Mesendoderm (in vitro differentiated cells): ENCODE measurements around the gene OR2A5.
"Not testable (repeated sequence)": the region's sequence is repeated elsewhere in the genome, so short reads cannot be mapped to it uniquely, and the experiment has no call there.

Experiments
- DNase-seq: peaks from one replicate; pipeline ENCODE4 v3.0.0; 2013
- H2AK5ac ChIP-seq: 2 replicates; pipeline ENCODE4 v1.6.1; 2013; ENCODE audit warnings: low read length, inconsistent platforms
- H2BK120ac ChIP-seq: 2 replicates; pipeline ENCODE4 v1.6.1; 2013; ENCODE audit warnings: low read depth, mild to moderate bottlenecking, low read length, moderate library complexity, mixed read lengths
- H2BK15ac ChIP-seq: replicated peaks from 2 replicates; pipeline ENCODE4 v1.6.1; 2013; ENCODE audit warnings: low read depth, mild to moderate bottlenecking, moderate library complexity
- H2BK5ac ChIP-seq: 2 replicates; pipeline ENCODE4 v1.6.1; 2013; ENCODE audit warnings: low read length, inconsistent platforms
- H3K18ac ChIP-seq: 2 replicates; pipeline ENCODE4 v1.6.1; 2013; ENCODE audit warnings: mild to moderate bottlenecking, low read length, mixed read lengths
- H3K23ac ChIP-seq: one replicate; pipeline ENCODE4 v1.6.1; 2013; ENCODE audit warnings: low read length
- H3K27ac ChIP-seq: 2 replicates; pipeline ENCODE4 v1.5.1; 2013; ENCODE audit warnings: low read depth, mild to moderate bottlenecking, inconsistent platforms, low read length, moderate library complexity
- H3K27me3 ChIP-seq: 2 replicates; pipeline ENCODE4 v1.6.1; 2013; ENCODE audit warnings: low read length, control low read depth, mild to moderate bottlenecking, inconsistent platforms; ENCODE audit not compliant: insufficient read depth, poor library complexity
- H3K36me3 ChIP-seq: 2 replicates; pipeline ENCODE4 v1.6.1; 2013; ENCODE audit warnings: low read length, inconsistent platforms; ENCODE audit not compliant: control insufficient read depth, insufficient read depth
- H3K4ac ChIP-seq: one replicate; pipeline ENCODE4 v1.6.1; 2013; ENCODE audit warnings: low read depth, mild to moderate bottlenecking, low read length, moderate library complexity
- H3K4me1 ChIP-seq: 2 replicates; pipeline ENCODE4 v1.6.1; 2013; ENCODE audit warnings: low read depth, low read length, inconsistent platforms; ENCODE audit not compliant: control insufficient read depth
- H3K4me2 ChIP-seq: 2 replicates; pipeline ENCODE4 v1.6.1; 2013; ENCODE audit warnings: low read length
- H3K4me3 ChIP-seq: 2 replicates; pipeline ENCODE4 v1.5.1; 2013; ENCODE audit warnings: mild to moderate bottlenecking, low read length
- H3K56ac ChIP-seq: one replicate; pipeline ENCODE4 v1.6.1; 2013; ENCODE audit warnings: low read length
- H3K79me1 ChIP-seq: 2 replicates; pipeline ENCODE4 v1.6.1; 2013; ENCODE audit warnings: low read length, inconsistent platforms
- H3K79me2 ChIP-seq: 2 replicates; pipeline ENCODE4 v1.6.1; 2013; ENCODE audit warnings: mild to moderate bottlenecking, low read length; ENCODE audit not compliant: control insufficient read depth, insufficient read depth
- H3K9ac ChIP-seq: 2 replicates; pipeline ENCODE4 v1.6.1; 2013; ENCODE audit warnings: low read length, inconsistent platforms
- H4K5ac ChIP-seq: one replicate; pipeline ENCODE4 v1.6.1; 2013; ENCODE audit warnings: low read length
- H4K8ac ChIP-seq: one replicate; pipeline ENCODE4 v1.6.1; 2013; ENCODE audit warnings: low read depth, mild to moderate bottlenecking, control low read depth, low read length, moderate library complexity
- WGBS: extraction: QIAGEN DNeasy Blood & Tissue Kit; methylation state at CpG from one replicate; pipeline ENCODE4 v1.1.7; 2013; ENCODE audit warnings: low lambda C conversion rate, missing lambda C conversion rate; ENCODE audit not compliant: insufficient coverage; ENCODE audit errors: extremely low coverage; 5-methylcytosine and 5-hydroxymethylcytosine counted together

The OR2A5 gene

GRCh38 chr7:144006692-144007042 lies 42.1 kb upstream of the OR2A5 start:
- no peak overlapping the region for H3K4ac ChIP-seq
- no peak overlapping the region for H2BK120ac ChIP-seq
- H3K79me2 ChIP-seq: no peaks in the 10 kb centered on the region
- no peak overlapping the region for H3K4me3 ChIP-seq
- no peaks in the 10 kb centered on the region for H3K36me3 ChIP-seq
- no peaks in the 10 kb centered on the region for H3K27me3 ChIP-seq
- H3K23ac ChIP-seq: no peak overlapping the region
- no peak overlapping the region for H2BK15ac ChIP-seq
- no peak overlapping the region for H4K8ac ChIP-seq
- no peak overlapping the region for H3K9ac ChIP-seq
- no peak overlapping the region for H3K18ac ChIP-seq
- H2AK5ac ChIP-seq: no peak overlapping the region
- no CpG with 5 or more reads among the region's 1 CpG for WGBS
- no peak overlapping the region for H3K56ac ChIP-seq
- no peak overlapping the region for H2BK5ac ChIP-seq
- H3K4me1 ChIP-seq: no peaks in the 10 kb centered on the region
- no peak overlapping the region for H3K27ac ChIP-seq
- no peak overlapping the region for H4K5ac ChIP-seq
- no peak for DNase-seq
- no peaks in the 10 kb centered on the region for H3K79me1 ChIP-seq
- H3K4me2 ChIP-seq: no peak overlapping the region

- Histone ChIP-seq H3K4me1 (no peaks in the 10 kb centered on the region), H3K79me2 (no peaks in the 10 kb centered on the region), H3K27ac (no peak overlapping the region), H4K8ac (no peak overlapping the region), H3K79me1 (no peaks in the 10 kb centered on the region), H3K36me3 (no peaks in the 10 kb centered on the region), H2BK120ac (no peak overlapping the region), H3K4me2 (no peak overlapping the region), H3K4me3 (no peak overlapping the region), H3K56ac (no peak overlapping the region), H2BK5ac (no peak overlapping the region), H4K5ac (no peak overlapping the region), H2BK15ac (no peak overlapping the region), H3K27me3 (no peaks in the 10 kb centered on the region), H3K4ac (no peak overlapping the region), H3K9ac (no peak overlapping the region), H3K23ac (no peak overlapping the region), H3K18ac (no peak overlapping the region), H2AK5ac (no peak overlapping the region)
- no peak for DNase-seq
- no CpG with 5 or more reads among the region's 2 CpGs for WGBS
Observed at GRCh38 chr7:144009361-144009760, 39.4 kb upstream of the OR2A5 start.

DNA sequence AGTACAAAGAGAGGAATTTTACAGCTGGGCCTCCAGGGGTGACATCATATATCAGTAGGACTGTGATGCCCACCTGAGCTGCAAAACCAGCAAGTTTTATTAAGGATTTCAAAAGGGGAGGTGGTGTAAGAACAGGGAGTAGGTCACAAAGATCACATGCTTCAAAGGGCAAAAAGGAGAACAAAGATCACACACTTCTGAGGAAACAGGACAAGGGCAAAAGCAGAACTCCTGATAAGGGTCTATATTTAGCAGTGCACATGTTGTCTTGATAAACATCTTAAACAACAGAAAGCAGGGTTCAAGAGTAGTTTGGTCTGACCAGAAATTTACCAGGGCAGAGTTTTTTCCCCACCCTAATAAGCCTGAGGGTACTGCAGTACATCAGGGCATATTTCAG lies 38.7 kb upstream of the OR2A5 start:
- H2AK5ac ChIP-seq, H3K27me3 ChIP-seq, H3K4me3 ChIP-seq, H3K4ac ChIP-seq, H3K79me1 ChIP-seq, H3K23ac ChIP-seq, H3K56ac ChIP-seq, H3K18ac ChIP-seq, H2BK5ac ChIP-seq, H3K4me2 ChIP-seq, H4K5ac ChIP-seq, H2BK15ac ChIP-seq, H3K4me1 ChIP-seq, H4K8ac ChIP-seq, H2BK120ac ChIP-seq, H3K79me2 ChIP-seq, DNase-seq, H3K27ac ChIP-seq, H3K36me3 ChIP-seq, H3K9ac ChIP-seq: not testable (repeated sequence)

DNA sequence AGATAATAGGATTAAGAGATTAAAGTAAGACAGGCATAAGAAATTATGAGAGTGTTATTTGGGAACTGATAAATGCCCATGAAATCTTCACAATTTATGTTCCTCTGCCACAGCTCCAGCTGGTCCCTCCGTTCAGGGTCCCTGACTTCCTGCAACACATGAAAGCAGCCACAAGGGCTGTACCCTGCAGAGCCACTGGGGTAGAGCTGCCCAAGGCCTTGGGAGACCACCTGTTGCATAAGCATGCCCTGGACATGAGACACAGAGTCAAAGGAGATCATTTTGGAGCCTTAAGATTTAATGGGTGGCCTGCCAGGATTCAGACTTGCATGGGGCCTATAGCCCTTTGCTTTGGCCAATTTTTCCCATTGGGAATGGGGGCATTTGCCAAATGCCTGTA lies 37.9 kb upstream of the OR2A5 start:
- not testable (repeated sequence) for DNase-seq, H2BK120ac ChIP-seq, H3K56ac ChIP-seq, H2BK15ac ChIP-seq, H3K4me1 ChIP-seq, H4K8ac ChIP-seq, H3K23ac ChIP-seq, H3K9ac ChIP-seq, H3K27ac ChIP-seq, H3K18ac ChIP-seq, H3K27me3 ChIP-seq, H3K79me2 ChIP-seq, H3K79me1 ChIP-seq, H2AK5ac ChIP-seq, H3K4me2 ChIP-seq, H3K4me3 ChIP-seq, H3K4ac ChIP-seq, H4K5ac ChIP-seq, H3K36me3 ChIP-seq, H2BK5ac ChIP-seq
- WGBS: no CpG with 5 or more reads among the region's 1 CpG

GRCh38 chr7:144011458-144012230 lies 37.1 kb upstream of the OR2A5 start:
- no peak for DNase-seq
- Histone ChIP-seq H2BK120ac (no peak overlapping the region), H2BK5ac (no peak overlapping the region), H3K36me3 (no peaks in the 10 kb centered on the region), H3K4me3 (no peak overlapping the region), H3K18ac (no peak overlapping the region), H3K4ac (no peak overlapping the region), H3K9ac (no peak overlapping the region), H4K5ac (no peak overlapping the region), H2AK5ac (no peak overlapping the region), H3K79me1 (no peaks in the 10 kb centered on the region), H3K79me2 (no peaks in the 10 kb centered on the region), H4K8ac (no peak overlapping the region), H3K27me3 (no peaks in the 10 kb centered on the region), H3K56ac (no peak overlapping the region), H3K23ac (no peak overlapping the region), H3K27ac (no peak overlapping the region), H2BK15ac (no peak overlapping the region), H3K4me1 (no peaks in the 10 kb centered on the region), H3K4me2 (no peak overlapping the region)
- no CpG with 5 or more reads among the region's 5 CpGs for WGBS

GRCh38 chr7:144018065-144018464 lies 30.7 kb upstream of the OR2A5 start:
- no peak overlapping the region for H3K18ac ChIP-seq
- no peaks in the 10 kb centered on the region for H3K27me3 ChIP-seq
- no peaks in the 10 kb centered on the region for H3K79me2 ChIP-seq
- H3K4ac ChIP-seq: no peak overlapping the region
- no peak overlapping the region for H4K5ac ChIP-seq
- H2BK5ac ChIP-seq: no peak overlapping the region
- no peaks in the 10 kb centered on the region for H3K79me1 ChIP-seq
- H3K4me3 ChIP-seq: no peak overlapping the region
- no peak overlapping the region for H2BK120ac ChIP-seq
- no peak overlapping the region for H3K9ac ChIP-seq
- peaks cover 5% of the 10 kb centered on the region for H3K4me1 ChIP-seq
- no peak overlapping the region for H3K56ac ChIP-seq
- no CpG with 5 or more reads among the region's 4 CpGs for WGBS
- H3K27ac ChIP-seq: no peak overlapping the region
- H4K8ac ChIP-seq: no peak overlapping the region
- H3K4me2 ChIP-seq: no peak overlapping the region
- no peak overlapping the region for H2BK15ac ChIP-seq
- H3K36me3 ChIP-seq: no peaks in the 10 kb centered on the region
- H3K23ac ChIP-seq: no peak overlapping the region
- no peak for DNase-seq
- H2AK5ac ChIP-seq: no peak overlapping the region
